Sigmoid colon (tissue), 4 donors: Measurements from ENCODE around the gene CEP83.

ENCODE experiments used
- CTCF ChIP-seq, 4 experiments: fragments of 450-650 bp in 3 of 4; fragments of 200-600 bp in 1 of 4; IDR thresholded peaks; one replicate each; pipeline ENCODE4 v1.5.1; 2016 to 2019; ENCODE audit warnings: antibody characterized with exemption in 4 of 4, mild to moderate bottlenecking in 3 of 4, moderate library complexity in 2 of 4
- EP300 ChIP-seq, 4 donors: sonication (generic); formaldehyde crosslinking; IDR thresholded peaks; one replicate each; pipeline ENCODE4 v1.6.1; 2017; ENCODE audit warnings: antibody characterized with exemption in 4 of 4
- POLR2A ChIP-seq, 2 donors: fragments of 450-650 bp; IDR thresholded peaks; one replicate each; pipeline ENCODE4 v1.6.1; 2016; ENCODE audit warnings: antibody characterized with exemption in 2 of 2, mild to moderate bottlenecking in 2 of 2, moderate library complexity in 2 of 2

- no peak for TF ChIP-seq CTCF (IDR thresholded peaks at IDR 0.05)
- no peak for TF ChIP-seq EP300 (IDR thresholded peaks at IDR 0.05)
- no peak for TF ChIP-seq POLR2A (IDR thresholded peaks at IDR 0.05)
Observed at GRCh38 chr12:94265539-94265938, 194.1 kb downstream of the CEP83 start.
